GM15510 (cell line): ENCODE measurements around the gene LARP1B.

Experiments
- POLR2A ChIP-seq: IDR thresholded peaks from 3 replicates; pipeline ENCODE4 v1.6.1; 2011; ENCODE audit warnings: borderline replicate concordance; ENCODE audit not compliant: insufficient read length; ENCODE audit errors: extremely low read depth

The LARP1B gene

GRCh38 chr4:128255906-128256305 lies 194.8 kb downstream of the LARP1B start:
- no peak for TF ChIP-seq POLR2A

GRCh38 chr4:128256539-128256938 lies 195.4 kb downstream of the LARP1B start:
- TF ChIP-seq POLR2A = no peak
